Measurements from ENCODE around the gene MEIOB.

MEIOB gene

GRCh38 chr16:1846416-1846815, 25.5 kb downstream of the MEIOB start:
- Histone ChIP-seq H3K4me1 (ENCODE audit: control insufficient read depth in 1 of 2, insufficient read depth in 2 of 2, low read length in 2 of 2) (no peaks in the 10 kb centered on the region), H3K27me3 (ENCODE audit: low read depth, low read length) (no peaks in the 10 kb centered on the region), H3K9me3 (ENCODE audit: control insufficient read depth in 1 of 2, low read length in 2 of 2) (no peaks in the 10 kb centered on the region), H3K36me3 (ENCODE audit: control insufficient read depth in 1 of 2, insufficient read depth in 2 of 2, low read length in 2 of 2) (no peaks in the 10 kb centered on the region), H3K27ac (ENCODE audit: low read length) (no peak overlapping the region), H3K4me3 (ENCODE audit: low read depth in 1 of 2, low read length in 2 of 2) (no peak overlapping the region)

- Histone ChIP-seq H3K27me3 (ENCODE audit: low read depth, low read length) (no peaks in the 10 kb centered on the region), H3K4me1 (ENCODE audit: control insufficient read depth in 1 of 2, insufficient read depth in 2 of 2, low read length in 2 of 2) (no peaks in the 10 kb centered on the region), H3K9me3 (ENCODE audit: control insufficient read depth in 1 of 2, low read length in 2 of 2) (no peaks in the 10 kb centered on the region), H3K36me3 (ENCODE audit: control insufficient read depth in 1 of 2, insufficient read depth in 2 of 2, low read length in 2 of 2) (no peaks in the 10 kb centered on the region), H3K27ac (ENCODE audit: low read length) (no peak overlapping the region), H3K4me3 (ENCODE audit: low read depth in 1 of 2, low read length in 2 of 2) (no peak overlapping the region)
These were observed 26.0 kb downstream of the MEIOB start for GRCh38 chr16:1845985-1846384.

GRCh38 chr16:1839554-1839953, 32.4 kb downstream of the MEIOB start:
- Histone ChIP-seq H3K36me3 (ENCODE audit: control insufficient read depth in 1 of 2, insufficient read depth in 2 of 2, low read length in 2 of 2) (peaks cover 0 to 9% of the 10 kb centered on the region in 2 donors), H3K27me3 (ENCODE audit: low read depth, low read length) (no peaks in the 10 kb centered on the region)

GRCh38 chr16:1834096-1834495, 37.9 kb downstream of the MEIOB start:
- no peak overlapping the region for H3K4me3 ChIP-seq (ENCODE audit: low read depth in 1 of 2, low read length in 2 of 2)
- H3K4me1 ChIP-seq (ENCODE audit: control insufficient read depth in 1 of 2, insufficient read depth in 2 of 2, low read length in 2 of 2): peaks cover 5 to 12% of the 10 kb centered on the region in 2 donors
- H3K36me3 ChIP-seq (ENCODE audit: control insufficient read depth in 1 of 2, insufficient read depth in 2 of 2, low read length in 2 of 2): peaks cover 0 to 20% of the 10 kb centered on the region in 2 donors
- no peaks in the 10 kb centered on the region for H3K27me3 ChIP-seq (ENCODE audit: low read depth, low read length)
- no peaks in the 10 kb centered on the region for H3K9me3 ChIP-seq (ENCODE audit: control insufficient read depth in 1 of 2, low read length in 2 of 2)
- H3K27ac ChIP-seq (ENCODE audit: low read length): no peak overlapping the region

More at GRCh38 chr16:1839554-1839953, 32.4 kb downstream of the MEIOB start:
- H3K4me3 ChIP-seq (ENCODE audit: low read depth in 1 of 2, low read length in 2 of 2): no peak overlapping the region
- no peaks in the 10 kb centered on the region for H3K9me3 ChIP-seq (ENCODE audit: control insufficient read depth in 1 of 2, low read length in 2 of 2)
- no peaks in the 10 kb centered on the region for H3K4me1 ChIP-seq (ENCODE audit: control insufficient read depth in 1 of 2, insufficient read depth in 2 of 2, low read length in 2 of 2)
- no peak overlapping the region for H3K27ac ChIP-seq (ENCODE audit: low read length)

GRCh38 chr16:1832838-1833454, 39.0 kb downstream of the MEIOB start:
- Histone ChIP-seq H3K36me3 (ENCODE audit: control insufficient read depth in 1 of 2, insufficient read depth in 2 of 2, low read length in 2 of 2) (peaks cover 0 to 19% of the 10 kb centered on the region in 2 donors), H3K9me3 (ENCODE audit: control insufficient read depth in 1 of 2, low read length in 2 of 2) (no peaks in the 10 kb centered on the region), H3K4me3 (ENCODE audit: low read depth in 1 of 2, low read length in 2 of 2) (no peak overlapping the region), H3K27ac (ENCODE audit: low read length) (no peak overlapping the region), H3K27me3 (ENCODE audit: low read depth, low read length) (no peaks in the 10 kb centered on the region), H3K4me1 (ENCODE audit: control insufficient read depth in 1 of 2, insufficient read depth in 2 of 2, low read length in 2 of 2) (peaks cover 14 to 24% of the 10 kb centered on the region in 2 donors)

GRCh38 chr16:1831186-1832075, 40.5 kb downstream of the MEIOB start:
- peak overlapping the region; percentile 39 for H3K27ac ChIP-seq (ENCODE audit: low read length)
- no peaks in the 10 kb centered on the region for H3K27me3 ChIP-seq (ENCODE audit: low read depth, low read length)
- peaks cover 14 to 29% of the 10 kb centered on the region in 2 donors for H3K4me1 ChIP-seq (ENCODE audit: control insufficient read depth in 1 of 2, insufficient read depth in 2 of 2, low read length in 2 of 2)
- peaks cover 0 to 19% of the 10 kb centered on the region in 2 donors for H3K36me3 ChIP-seq (ENCODE audit: control insufficient read depth in 1 of 2, insufficient read depth in 2 of 2, low read length in 2 of 2)
- H3K4me3 ChIP-seq (ENCODE audit: low read depth in 1 of 2, low read length in 2 of 2): no peak overlapping the region
- no peaks in the 10 kb centered on the region for H3K9me3 ChIP-seq (ENCODE audit: control insufficient read depth in 1 of 2, low read length in 2 of 2)

GRCh38 chr16:1830213-1830612, 41.8 kb downstream of the MEIOB start:
- H3K9me3 ChIP-seq (ENCODE audit: control insufficient read depth in 1 of 2, low read length in 2 of 2): no peaks in the 10 kb centered on the region
- no peaks in the 10 kb centered on the region for H3K27me3 ChIP-seq (ENCODE audit: low read depth, low read length)
- no peak overlapping the region for H3K27ac ChIP-seq (ENCODE audit: low read length)

GRCh38 chr16:1828645-1829410, 43.1 kb downstream of the MEIOB start:
- peaks cover 0 to 19% of the 10 kb centered on the region in 2 donors for H3K36me3 ChIP-seq (ENCODE audit: control insufficient read depth in 1 of 2, insufficient read depth in 2 of 2, low read length in 2 of 2)
- peaks cover 18 to 49% of the 10 kb centered on the region in 2 donors for H3K4me1 ChIP-seq (ENCODE audit: control insufficient read depth in 1 of 2, insufficient read depth in 2 of 2, low read length in 2 of 2)
- no peaks in the 10 kb centered on the region for H3K9me3 ChIP-seq (ENCODE audit: control insufficient read depth in 1 of 2, low read length in 2 of 2)
- no peaks in the 10 kb centered on the region for H3K27me3 ChIP-seq (ENCODE audit: low read depth, low read length)
- peak overlapping the region; percentile 62 for H3K27ac ChIP-seq (ENCODE audit: low read length)
- peak overlapping the region; percentile 52 to 99 for H3K4me3 ChIP-seq (ENCODE audit: low read depth in 1 of 2, low read length in 2 of 2)

More at GRCh38 chr16:1830213-1830612, 41.8 kb downstream of the MEIOB start:
- no peak overlapping the region for H3K4me3 ChIP-seq (ENCODE audit: low read depth in 1 of 2, low read length in 2 of 2)
- peaks cover 0 to 19% of the 10 kb centered on the region in 2 donors for H3K36me3 ChIP-seq (ENCODE audit: control insufficient read depth in 1 of 2, insufficient read depth in 2 of 2, low read length in 2 of 2)
- H3K4me1 ChIP-seq (ENCODE audit: control insufficient read depth in 1 of 2, insufficient read depth in 2 of 2, low read length in 2 of 2): peaks cover 17 to 35% of the 10 kb centered on the region in 2 donors

- peak within 1 kb of the TSS; percentile 90 to 99 for H3K4me3 ChIP-seq (ENCODE audit: low read depth in 1 of 2, low read length in 2 of 2)
- H3K4me1 ChIP-seq (ENCODE audit: control insufficient read depth in 1 of 2, insufficient read depth in 2 of 2, low read length in 2 of 2): peaks cover 18 to 52% of the 10 kb centered on the region in 2 donors
These were observed 45.0 kb downstream of the MEIOB start, which contains the start of the genes FAHD1 and HAGH for GRCh38 chr16:1826691-1827573. TSS of gene FAHD1 (plus strand) at chr16:1827206. CDS start at chr16:1827239, 33 bp downstream. TSS of gene HAGH (minus strand) at chr16:1826825. CDS start at chr16:1826787, 38 bp downstream.

More at GRCh38 chr16:1826691-1827573, 45.0 kb downstream of the MEIOB start, which contains the start of the genes FAHD1 and HAGH:
- Histone ChIP-seq H3K27ac (ENCODE audit: low read length) (peak within 1 kb of the TSS; percentile 61), H3K9me3 (ENCODE audit: control insufficient read depth in 1 of 2, low read length in 2 of 2) (no peaks in the 10 kb centered on the region), H3K36me3 (ENCODE audit: control insufficient read depth in 1 of 2, insufficient read depth in 2 of 2, low read length in 2 of 2) (peaks cover 4 to 22% of the 10 kb centered on the region in 2 donors), H3K27me3 (ENCODE audit: low read depth, low read length) (no peaks in the 10 kb centered on the region)

Measured in muscle layer of duodenum (tissue), 2 donors.